Immature natural killer cell (primary cell): ENCODE measurements around the gene TMC6. TPM values are rescaled to one million over a fixed set of nuclear protein-coding genes. Genes with fewer than 3 reads are reported as not detected.
A peak's percentile ranks its signal among the peaks of the same experiment; 100 is the strongest.
"Not testable (repeated sequence)": the region's sequence is repeated elsewhere in the genome, so short reads cannot be mapped to it uniquely, and the experiment has no call there.

Experiments
- DNase-seq, 3 donors: peaks; one replicate each; pipeline ENCODE4 v3.0.0; 2022; ENCODE audit warnings: mixed read lengths in 1 of 3
- H3K27ac Mint-ChIP-seq, 6 donors: one replicate each; pipeline ENCODE4 v1.8.0; 2020; ENCODE audit warnings: mixed read lengths in 6 of 6, mild to moderate bottlenecking in 5 of 6, inconsistent platforms in 4 of 6, moderate library complexity in 3 of 6
- H3K27me3 Mint-ChIP-seq, 3 donors: one replicate each; pipeline ENCODE4 v1.8.0; 2020 to 2021; ENCODE audit warnings: low read depth in 3 of 3, mild to moderate bottlenecking in 3 of 3, mixed read lengths in 3 of 3, moderate library complexity in 3 of 3, inconsistent platforms in 1 of 3
- H3K36me3 Mint-ChIP-seq, 3 donors: one replicate each; pipeline ENCODE4 v1.8.0; 2020; ENCODE audit warnings: mixed read lengths in 3 of 3, inconsistent platforms in 2 of 3, mild to moderate bottlenecking in 2 of 3
- H3K4me1 Mint-ChIP-seq, 2 donors: one replicate each; pipeline ENCODE4 v1.8.0; 2020; ENCODE audit warnings: inconsistent platforms in 2 of 2, mild to moderate bottlenecking in 2 of 2, mixed read lengths in 2 of 2, moderate library complexity in 1 of 2
- H3K4me3 Mint-ChIP-seq, 5 donors: one replicate each; pipeline ENCODE4 v1.8.0; 2020; ENCODE audit warnings: mild to moderate bottlenecking in 5 of 5, mixed read lengths in 5 of 5, inconsistent platforms in 3 of 5, moderate library complexity in 3 of 5
- H3K9me3 Mint-ChIP-seq, 6 donors: one replicate each; pipeline ENCODE4 v1.8.0; 2020; ENCODE audit warnings: mild to moderate bottlenecking in 6 of 6, mixed read lengths in 6 of 6, inconsistent platforms in 4 of 6, moderate library complexity in 3 of 6
- polyA plus RNA-seq, 3 donors: library from polyadenylated mRNA; unstranded; fragments of 300-500 nt; fragmentation: Illumina TruSeq; gene quantifications; one replicate each; pipeline ENCODE4 v1.2.3, GENCODE V29; 2021

Gene TMC6
- polyA plus RNA-seq, 3 donors from 2014 or later = 194 to 262 (median 203) TPM

DNA sequence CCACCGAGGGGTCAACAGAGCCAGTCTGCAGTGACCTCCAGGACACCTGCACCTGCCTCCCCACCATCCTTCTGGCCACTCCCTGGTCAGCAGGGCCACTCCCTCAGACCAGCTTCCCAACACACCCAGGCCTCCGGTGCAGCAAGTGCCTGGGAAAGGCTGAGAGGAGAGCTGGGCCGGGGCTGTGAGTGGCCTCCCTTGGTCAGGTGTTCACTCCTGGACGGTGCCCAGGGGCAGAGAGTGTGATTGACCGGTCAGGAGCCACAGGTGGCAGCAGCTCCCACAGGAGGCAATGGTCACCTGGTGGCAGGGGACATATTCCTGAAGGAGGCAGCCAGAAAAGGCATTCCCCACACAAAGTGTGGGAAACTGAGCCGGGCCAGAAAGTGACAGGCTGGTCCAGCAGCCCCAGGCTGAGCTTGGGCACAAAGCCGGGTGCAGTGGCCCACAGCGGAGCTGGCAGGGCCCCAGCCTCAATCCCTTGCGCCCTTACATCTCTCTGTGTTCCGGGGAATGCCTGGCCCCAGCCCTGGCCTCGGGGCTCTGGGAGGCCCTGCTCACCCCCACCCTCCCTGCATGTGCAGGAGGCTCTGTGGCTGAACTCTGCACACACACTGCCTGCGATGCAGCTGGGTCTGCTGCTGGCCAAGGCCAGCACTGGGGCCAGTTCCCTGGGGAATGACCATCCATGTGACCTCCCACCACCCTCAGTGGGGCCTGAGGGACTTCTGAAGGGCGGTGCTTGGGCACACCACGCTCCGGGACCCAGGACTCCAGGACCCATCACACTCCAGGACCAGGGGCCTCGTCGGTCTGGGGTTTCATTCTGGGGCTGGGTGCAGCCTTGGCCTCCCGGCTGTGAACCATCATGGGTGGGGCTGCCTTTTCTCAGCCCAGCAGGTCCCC, 16.4 kb upstream of the TMC6 start:
- H3K4me1 Mint-ChIP-seq = peaks cover 28 to 35% of the 10 kb centered on the region in 2 donors
- H3K27me3 Mint-ChIP-seq = peaks cover 2 to 5% (median 5%) of the 10 kb centered on the region in 3 donors
- H3K27ac Mint-ChIP-seq = no peak overlapping the region
- no peaks in the 10 kb centered on the region for H3K9me3 Mint-ChIP-seq
- peaks cover 0 to 3% (median 3%) of the 10 kb centered on the region in 3 donors for H3K36me3 Mint-ChIP-seq
- DNase-seq = no peak
- H3K4me3 Mint-ChIP-seq = no peak overlapping the region

DNA sequence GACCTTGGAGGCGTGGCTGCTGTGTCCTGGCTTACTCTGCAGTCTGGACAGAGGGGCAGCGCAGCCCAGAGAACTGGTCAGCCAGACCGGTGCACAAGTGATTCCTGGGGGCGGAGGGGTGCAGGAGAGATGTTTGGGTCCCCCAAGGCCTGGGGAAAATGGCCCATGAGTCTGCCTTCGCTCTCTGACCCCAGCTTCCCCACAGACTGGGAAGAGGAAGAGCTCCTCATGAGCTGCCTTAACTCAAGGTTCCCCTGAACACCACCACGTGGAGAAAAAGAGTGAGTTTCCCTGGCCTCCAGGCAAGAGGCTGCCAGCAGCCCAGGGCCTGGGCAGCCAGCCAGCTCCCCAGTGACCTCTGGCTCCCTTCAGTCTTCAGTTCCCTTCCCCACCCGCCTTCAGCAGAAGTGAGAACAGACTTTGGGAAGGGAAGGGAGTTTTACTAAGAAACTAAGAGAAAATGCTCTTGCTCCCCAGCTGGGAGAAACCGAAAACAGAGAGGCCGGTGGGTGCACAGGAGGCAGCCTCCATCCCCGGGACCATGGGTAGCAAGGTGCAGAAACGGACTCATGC, 15.7 kb upstream of the TMC6 start:
- Mint-ChIP-seq H3K9me3 (no peaks in the 10 kb centered on the region), H3K27me3 (peaks cover 2 to 6% (median 5%) of the 10 kb centered on the region in 3 donors)

DNA sequence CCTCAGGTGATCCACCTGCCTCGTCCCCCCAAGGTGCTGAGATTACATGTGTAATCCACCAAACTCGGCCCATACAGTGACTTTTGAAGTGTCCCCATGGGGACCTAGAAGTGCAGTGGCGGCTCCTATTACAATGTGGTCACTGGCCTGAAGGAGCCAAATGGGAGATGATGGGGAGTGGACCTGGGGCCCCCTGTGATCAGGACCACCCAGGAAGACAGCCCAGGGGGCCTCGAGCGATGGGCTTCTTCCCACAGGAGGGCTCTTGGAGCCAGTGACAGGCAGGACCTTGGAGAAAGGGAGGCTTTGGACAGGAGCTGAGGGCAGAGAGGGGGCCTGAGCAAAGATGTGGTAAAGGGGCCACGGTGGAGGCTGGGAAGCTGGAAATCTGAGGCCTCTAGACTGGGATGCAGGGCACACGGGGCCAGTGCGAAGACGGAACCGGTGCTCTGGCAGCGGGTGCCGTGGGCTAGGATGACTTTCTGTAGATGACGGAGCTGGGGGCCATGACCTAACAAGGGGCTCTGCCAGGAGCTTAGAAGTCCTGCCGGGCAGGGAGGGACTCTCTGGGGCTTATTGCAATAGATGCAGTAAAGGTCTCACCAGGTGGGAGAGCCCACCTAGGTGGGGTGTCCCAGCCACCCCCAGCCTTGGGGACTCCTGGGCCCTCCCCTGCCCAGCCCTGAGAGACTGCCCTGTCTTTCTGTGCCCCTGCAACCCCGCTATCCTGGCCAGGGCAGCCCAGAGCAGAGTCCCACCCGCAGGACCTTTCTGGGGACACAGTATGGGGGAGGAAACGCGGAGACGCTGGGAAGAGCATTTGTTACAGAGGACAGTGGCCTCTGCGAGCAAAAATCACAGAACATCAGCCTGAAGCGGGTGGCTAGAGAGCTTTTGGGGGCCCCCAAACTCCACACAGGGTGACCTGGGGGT, 14.9 kb upstream of the TMC6 start:
- Mint-ChIP-seq H3K4me1 (peaks cover 39 to 42% of the 10 kb centered on the region in 2 donors), H3K4me3 (no peak overlapping the region), H3K9me3 (no peaks in the 10 kb centered on the region), H3K27ac (peak overlapping the region in 4 of 6 donors; percentile 7 to 32 (median 18)), H3K36me3 (peaks cover 0 to 4% (median 3%) of the 10 kb centered on the region in 3 donors), H3K27me3 (peaks cover 2 to 7% (median 6%) of the 10 kb centered on the region in 3 donors)
- DNase-seq = no peak

More for the DNA sequence above, 15.7 kb upstream of the TMC6 start:
- DNase-seq = no peak
- no peak overlapping the region for H3K4me3 Mint-ChIP-seq
- H3K4me1 Mint-ChIP-seq = peaks cover 36 to 39% of the 10 kb centered on the region in 2 donors
- peaks cover 0 to 4% (median 3%) of the 10 kb centered on the region in 3 donors for H3K36me3 Mint-ChIP-seq
- H3K27ac Mint-ChIP-seq = peak overlapping the region in 2 of 6 donors; percentile 4 to 16

DNA sequence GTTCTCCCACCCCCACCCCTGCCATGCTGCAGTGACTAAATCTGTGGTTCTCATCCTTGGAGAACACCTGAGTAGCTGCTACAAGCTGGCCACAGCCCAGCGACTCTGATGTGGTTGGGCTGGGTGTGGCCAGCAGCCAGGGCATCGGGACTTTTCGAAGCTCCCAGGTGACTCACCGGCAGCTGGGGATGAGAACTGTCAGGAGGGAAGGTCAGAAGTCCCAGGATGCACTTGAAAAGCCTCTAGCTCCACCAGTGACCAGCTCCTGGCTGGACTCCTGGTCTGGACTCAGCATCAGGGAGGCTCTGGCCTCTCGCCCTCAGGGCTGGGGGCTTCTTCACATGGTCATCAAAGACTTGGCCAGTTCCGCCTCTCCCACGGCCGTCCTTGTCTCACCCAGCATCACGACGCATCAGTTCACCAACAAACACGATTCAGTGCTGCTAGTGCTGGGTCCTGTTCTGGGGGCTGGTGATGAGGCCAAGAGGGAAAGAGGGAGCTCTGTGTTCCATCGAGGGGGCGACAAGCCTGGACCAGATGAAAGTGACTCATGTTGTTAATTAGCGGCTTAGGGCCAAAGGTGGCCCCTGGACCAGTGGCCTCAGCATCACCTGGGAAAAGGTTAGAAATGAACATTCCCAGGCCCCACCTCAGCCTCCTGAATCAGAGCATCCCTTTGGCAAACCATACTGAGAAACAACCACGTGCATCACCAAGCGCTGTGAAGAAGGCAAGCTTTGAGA, 13.7 kb upstream of the TMC6 start:
- no peaks in the 10 kb centered on the region for H3K9me3 Mint-ChIP-seq
- H3K27me3 Mint-ChIP-seq = peaks cover 2 to 12% (median 8%) of the 10 kb centered on the region in 3 donors
- H3K4me3 Mint-ChIP-seq = no peak overlapping the region
- H3K4me1 Mint-ChIP-seq = peaks cover 45 to 48% of the 10 kb centered on the region in 2 donors
- peaks cover 0 to 5% (median 4%) of the 10 kb centered on the region in 3 donors for H3K36me3 Mint-ChIP-seq
- peak overlapping the region in 3 of 6 donors; percentile 16 to 24 (median 17) for H3K27ac Mint-ChIP-seq
- no peak for DNase-seq

DNA sequence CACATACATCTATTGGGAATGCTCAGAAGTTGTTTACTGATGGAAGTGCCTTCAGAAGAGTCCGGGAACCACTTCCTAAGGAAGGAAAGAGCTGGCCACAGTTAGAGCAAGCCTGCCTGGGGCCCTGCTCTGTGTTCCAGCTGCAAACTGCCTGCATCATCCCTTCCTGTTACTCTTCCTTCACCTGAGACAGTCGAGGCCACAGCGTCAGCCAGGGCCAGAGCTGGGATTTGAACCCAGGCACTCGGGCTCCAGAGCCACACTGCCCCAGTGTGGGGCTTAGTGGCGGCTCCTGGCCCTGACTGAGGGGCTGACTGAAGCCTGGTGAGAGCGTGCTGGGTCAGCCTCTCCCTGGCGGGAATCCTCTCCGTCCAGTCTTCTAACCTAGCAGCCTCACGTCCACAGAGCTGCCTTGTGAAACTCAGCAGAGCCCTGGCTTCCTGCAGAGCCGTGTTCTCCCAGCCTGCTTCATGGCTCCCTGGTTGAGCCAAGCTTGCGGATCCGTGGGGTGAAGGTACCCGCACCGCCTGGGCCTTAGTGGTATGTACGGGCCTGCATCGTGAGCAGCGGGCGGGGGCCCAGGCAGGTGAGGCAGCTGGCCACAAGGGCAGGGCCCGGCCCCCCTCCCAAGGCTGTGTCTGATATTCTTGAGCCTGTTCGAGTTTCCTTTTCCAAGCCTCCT, 13.0 kb upstream of the TMC6 start:
- peaks cover 2 to 15% (median 9%) of the 10 kb centered on the region in 3 donors for H3K27me3 Mint-ChIP-seq
- peak overlapping the region in 3 of 6 donors; percentile 62 to 84 (median 64) for H3K27ac Mint-ChIP-seq
- peaks cover 52 to 54% of the 10 kb centered on the region in 2 donors for H3K4me1 Mint-ChIP-seq
- H3K4me3 Mint-ChIP-seq = peak overlapping the region in 2 of 5 donors; percentile 18 to 30
- H3K36me3 Mint-ChIP-seq = peaks cover 0 to 6% (median 4%) of the 10 kb centered on the region in 3 donors
- DNase-seq = no peak
- no peaks in the 10 kb centered on the region for H3K9me3 Mint-ChIP-seq

DNA sequence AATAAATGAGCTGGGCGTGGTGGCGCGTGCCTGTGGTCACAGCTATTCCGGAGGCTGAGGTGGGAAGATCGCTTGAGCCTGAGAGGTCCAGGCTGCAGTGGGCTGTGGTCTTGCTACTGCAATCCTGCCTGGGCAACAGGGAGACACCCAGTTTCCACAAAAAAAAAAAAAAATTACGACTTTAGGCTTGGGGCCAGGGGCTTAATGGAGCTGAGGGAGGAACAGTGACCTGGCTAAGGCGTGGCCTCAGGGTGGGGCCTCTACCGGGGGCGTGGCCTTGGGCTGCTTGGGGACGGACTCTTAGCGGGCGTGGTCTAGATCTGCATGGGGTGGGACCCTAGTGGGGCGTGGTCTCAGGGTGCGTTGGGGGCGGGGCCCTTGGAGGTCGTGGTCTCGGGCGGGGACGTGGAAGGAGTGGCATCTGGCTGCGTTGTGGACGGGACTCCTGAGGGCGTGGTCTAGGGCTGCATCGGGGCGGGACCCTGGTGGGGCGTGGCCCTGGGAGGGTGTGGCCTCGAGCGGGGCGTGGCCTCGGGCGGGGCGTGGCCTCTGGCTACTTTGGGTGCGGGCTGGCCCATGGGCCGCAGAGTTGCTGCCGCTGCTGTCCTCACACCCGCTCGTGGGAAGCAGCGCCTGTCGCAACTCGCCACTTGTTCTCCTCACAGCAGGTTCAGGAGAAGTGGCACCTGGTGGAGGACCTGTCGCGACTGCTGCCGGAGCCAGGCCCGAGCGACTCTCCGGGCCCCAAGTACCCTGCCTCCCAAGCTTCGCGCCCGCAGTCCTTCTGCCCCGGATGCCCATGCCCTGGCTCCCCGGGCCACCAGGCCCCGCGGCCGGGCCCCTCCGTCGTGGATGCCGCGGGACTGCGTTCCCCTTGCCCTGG, 11.9 kb upstream of the TMC6 start:
- peak; percentile 85 to 91 (median 89) for DNase-seq
- peak overlapping the region; percentile 49 to 72 (median 63) for H3K4me3 Mint-ChIP-seq
- peak overlapping the region; percentile 80 to 92 (median 87) for H3K27ac Mint-ChIP-seq
- peaks cover 8 to 14% (median 10%) of the 10 kb centered on the region in 3 donors for H3K36me3 Mint-ChIP-seq
- peaks cover 64% of the 10 kb centered on the region in 2 donors for H3K4me1 Mint-ChIP-seq
- H3K9me3 Mint-ChIP-seq = no peaks in the 10 kb centered on the region
- H3K27me3 Mint-ChIP-seq = peaks cover 4 to 17% (median 12%) of the 10 kb centered on the region in 3 donors

DNA sequence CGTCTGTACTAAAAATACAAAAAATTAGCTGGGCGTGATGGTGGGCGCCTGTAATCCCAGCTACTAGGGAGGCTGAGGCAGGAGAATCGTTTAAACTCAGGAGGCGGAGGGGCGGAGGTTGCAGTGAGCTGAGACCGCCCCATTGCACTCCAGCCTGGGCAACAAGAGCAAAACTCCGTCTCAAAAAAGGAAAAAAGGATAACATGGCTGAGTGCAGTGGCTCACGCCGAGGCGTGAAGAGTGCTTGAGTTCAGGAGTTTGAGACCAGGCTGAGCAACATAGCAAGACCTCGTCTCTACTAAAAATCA, 11.3 kb upstream of the TMC6 start:
- peaks cover 9 to 16% (median 11%) of the 10 kb centered on the region in 3 donors for H3K36me3 Mint-ChIP-seq
- H3K4me3 Mint-ChIP-seq = peak overlapping the region; percentile 49 to 72 (median 63)
- H3K27me3 Mint-ChIP-seq = peaks cover 4 to 17% (median 13%) of the 10 kb centered on the region in 3 donors
- H3K4me1 Mint-ChIP-seq = peaks cover 66 to 70% of the 10 kb centered on the region in 2 donors
- H3K9me3 Mint-ChIP-seq, DNase-seq: not testable (repeated sequence)
- peak overlapping the region; percentile 80 to 92 (median 87) for H3K27ac Mint-ChIP-seq

DNA sequence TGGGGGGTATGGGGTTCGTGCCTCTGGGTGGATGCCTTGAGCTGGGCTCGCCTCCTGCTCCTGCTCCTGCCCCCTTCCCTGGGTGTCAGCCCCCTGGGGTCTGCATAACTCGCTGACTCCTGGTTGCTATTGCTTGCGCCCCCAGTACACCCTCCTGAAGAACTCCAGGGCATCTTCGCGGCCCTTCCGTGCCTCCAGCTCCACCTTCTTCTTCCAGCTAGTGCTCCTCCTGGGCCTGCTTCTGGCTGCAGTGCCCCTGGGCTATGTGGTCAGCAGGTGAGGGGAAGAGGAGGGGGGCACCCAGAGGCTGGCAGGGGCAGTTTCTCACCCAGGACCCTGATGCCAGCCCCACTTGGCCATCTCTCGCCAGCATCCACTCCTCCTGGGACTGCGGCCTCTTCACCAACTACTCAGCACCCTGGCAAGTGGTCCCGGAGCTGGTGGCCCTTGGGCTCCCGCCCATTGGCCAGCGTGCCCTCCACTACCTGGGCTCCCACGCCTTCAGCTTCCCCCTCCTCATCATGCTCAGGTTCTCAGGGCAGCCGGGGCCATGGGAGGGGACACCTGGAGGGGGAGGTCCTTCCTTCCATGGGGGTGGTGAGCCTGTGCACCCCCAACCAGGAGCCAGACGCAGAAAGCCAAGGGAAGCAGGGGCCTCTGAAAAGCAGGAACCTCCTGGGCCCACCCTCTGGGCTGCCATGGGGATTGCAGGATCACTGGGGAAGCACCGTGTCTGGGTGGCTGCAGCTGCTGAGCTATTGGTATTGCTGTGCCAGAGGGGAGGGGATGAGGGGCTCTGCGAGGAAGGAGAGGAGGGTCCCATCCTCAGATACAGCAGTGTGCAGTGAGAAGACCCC, 9.9 kb upstream of the TMC6 start:
- H3K27me3 Mint-ChIP-seq = peaks cover 5 to 24% (median 17%) of the 10 kb centered on the region in 3 donors
- H3K36me3 Mint-ChIP-seq = peaks cover 18 to 26% (median 20%) of the 10 kb centered on the region in 3 donors
- H3K4me3 Mint-ChIP-seq = peak overlapping the region in 1 of 5 donors; percentile 19
- DNase-seq = no peak
- peak overlapping the region; percentile 69 to 90 (median 86) for H3K27ac Mint-ChIP-seq
- no peaks in the 10 kb centered on the region for H3K9me3 Mint-ChIP-seq
- H3K4me1 Mint-ChIP-seq = peaks cover 75 to 84% of the 10 kb centered on the region in 2 donors

DNA sequence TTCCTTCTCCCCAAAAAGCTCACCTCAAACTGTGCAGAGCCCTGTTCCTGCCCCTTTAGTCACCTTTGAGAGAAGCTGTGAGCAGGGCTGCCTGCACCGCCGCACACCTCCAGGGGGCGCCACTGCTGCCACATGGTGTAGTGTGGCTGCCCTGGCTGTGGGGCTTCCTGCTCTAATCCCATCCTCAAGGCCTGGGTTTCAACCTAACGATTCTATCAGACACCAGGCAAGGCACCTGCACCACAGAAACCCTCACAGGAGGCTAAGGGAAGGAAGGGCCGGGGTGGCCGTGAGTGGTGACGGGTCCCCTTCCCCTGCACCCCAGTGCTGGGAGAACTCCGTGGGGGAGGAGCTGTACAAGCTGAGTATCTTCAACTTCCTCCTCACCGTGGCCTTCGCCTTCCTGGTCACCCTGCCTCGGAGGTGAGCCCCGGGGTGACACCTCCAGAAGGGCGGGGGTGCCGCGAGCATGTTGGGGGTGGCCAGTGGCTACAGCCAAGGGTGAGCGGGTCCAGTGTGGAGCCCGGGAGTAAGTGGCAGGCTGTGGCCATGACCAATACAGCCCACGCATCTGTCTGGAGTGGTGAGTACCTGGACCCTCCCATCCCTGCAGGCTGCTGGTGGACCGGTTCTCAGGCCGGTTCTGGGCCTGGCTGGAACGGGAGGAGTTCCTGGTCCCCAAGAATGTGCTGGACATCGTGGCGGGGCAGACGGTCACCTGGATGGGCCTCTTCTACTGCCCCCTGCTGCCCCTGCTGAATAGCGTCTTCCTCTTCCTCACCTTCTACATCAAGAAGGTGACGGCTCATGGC, 9.0 kb upstream of the TMC6 start:
- peak overlapping the region; percentile 82 to 90 (median 89) for H3K27ac Mint-ChIP-seq
- peak; percentile 64 to 69 (median 65) for DNase-seq
- peaks cover 8 to 24% (median 17%) of the 10 kb centered on the region in 3 donors for H3K27me3 Mint-ChIP-seq
- peak overlapping the region in 4 of 5 donors; percentile 63 to 73 (median 65) for H3K4me3 Mint-ChIP-seq
- H3K4me1 Mint-ChIP-seq = peaks cover 78 to 90% of the 10 kb centered on the region in 2 donors
- H3K36me3 Mint-ChIP-seq = peaks cover 18 to 26% (median 20%) of the 10 kb centered on the region in 3 donors
- H3K9me3 Mint-ChIP-seq = no peaks in the 10 kb centered on the region

DNA sequence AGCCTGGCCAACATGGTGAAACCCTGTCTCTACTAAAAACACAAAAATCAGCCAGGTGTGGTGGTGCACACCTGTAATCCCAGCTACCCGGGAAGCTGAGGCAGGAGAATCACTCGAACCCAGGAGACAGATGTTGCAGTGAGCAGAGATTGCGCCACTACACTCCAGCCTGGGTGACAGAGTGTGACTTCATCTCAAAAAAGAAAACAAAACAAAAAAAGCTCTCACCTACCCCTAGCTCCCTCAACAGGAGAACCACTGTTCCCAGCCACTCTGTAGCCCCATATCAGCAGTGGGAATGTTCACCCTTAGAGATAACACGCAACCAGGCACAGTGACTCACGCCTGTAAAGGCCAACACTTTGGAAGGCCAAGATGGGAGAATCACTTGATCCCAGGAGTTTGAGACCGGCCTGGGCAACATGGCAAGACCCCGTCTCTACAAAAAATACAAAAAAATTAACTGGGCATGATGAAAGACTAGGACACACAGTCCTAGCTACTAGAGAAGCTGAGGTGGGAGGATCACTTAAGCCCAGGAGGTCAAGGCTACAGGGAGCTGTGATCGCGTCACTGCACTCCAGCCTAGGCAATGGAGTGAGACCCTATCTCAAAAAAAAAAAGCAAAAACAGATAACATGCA, 7.4 kb upstream of the TMC6 start:
- Mint-ChIP-seq H3K27me3 (peaks cover 12 to 31% (median 22%) of the 10 kb centered on the region in 3 donors), H3K4me1 (peaks cover 68 to 80% of the 10 kb centered on the region in 2 donors), H3K27ac (peak overlapping the region in 5 of 6 donors; percentile 26 to 86 (median 82)), H3K36me3 (peaks cover 18 to 24% (median 20%) of the 10 kb centered on the region in 3 donors), H3K4me3 (peak overlapping the region in 4 of 5 donors; percentile 30 to 41 (median 38)), H3K9me3 (no peaks in the 10 kb centered on the region)
- DNase-seq = no peak
